Measurements from ENCODE around the gene C6orf52.

C6orf52 gene

GRCh38 chr6:10719296-10719963, 25.0 kb upstream of the C6orf52 start:
- no peak for TF ChIP-seq CTCF (IDR thresholded peaks at IDR 0.05; ENCODE audit: control extremely low read depth, extremely low read depth, low read depth, missing control alignments)
- ChIA-PET POLR2A (interaction anchor here (1.9 kb wide), 1 partner anchor 28 kb away, joined by 8 read pairs; the partner anchor contains the start of gene TMEM14B), CTCF (interaction anchor here (0.9 to 1.2 kb wide), 4 partner anchors 9 to 209 kb away, joined by 3 to 6 read pairs (median 4); no protein-coding TSS in a partner anchor)
- no peak for DNase-seq (ENCODE audit: extremely low spot score)

GRCh38 chr6:10713962-10714361, 19.5 kb upstream of the C6orf52 start:
- ChIA-PET CTCF (interaction anchor here (1.3 kb wide), 1 partner anchor 203 kb away, joined by 4 read pairs; no protein-coding TSS in a partner anchor), POLR2A (no interaction called here)
- no peak for DNase-seq (ENCODE audit: extremely low spot score)
- no peak for TF ChIP-seq CTCF (IDR thresholded peaks at IDR 0.05; ENCODE audit: control extremely low read depth, extremely low read depth, low read depth, missing control alignments)

GRCh38 chr6:10696655-10697054, 2.2 kb upstream of the C6orf52 start:
- no peak for TF ChIP-seq CTCF (IDR thresholded peaks at IDR 0.05; ENCODE audit: control extremely low read depth, extremely low read depth, low read depth, missing control alignments)
- DNase-seq (ENCODE audit: extremely low spot score): no peak
- ChIA-PET CTCF (interaction anchor here (1.6 to 2.7 kb wide), 2 partner anchors 9 to 11 kb away, joined by 4 to 10 read pairs; no protein-coding TSS in a partner anchor), POLR2A (no interaction called here)

GRCh38 chr6:10695086-10695657, 756 bp upstream of the C6orf52 start:
- POLR2A ChIA-PET: interaction anchor here (0.5 to 1.0 kb wide), 7 partner anchors 15 to 184 kb away, joined by 3 to 8 read pairs (median 4); partner anchors contain the start of gene TMEM14C

GRCh38 chr6:10692965-10693538, 1.4 kb downstream of the C6orf52 start:
- CTCF ChIA-PET: no interaction called here
- TF ChIP-seq CTCF (IDR thresholded peaks at IDR 0.05; ENCODE audit: control extremely low read depth, extremely low read depth, low read depth, missing control alignments): no peak
- POLR2A ChIA-PET: no interaction called here
- no peak for DNase-seq (ENCODE audit: extremely low spot score)

More at GRCh38 chr6:10695086-10695657, 756 bp upstream of the C6orf52 start:
- no peak for DNase-seq (ENCODE audit: extremely low spot score)
- CTCF ChIA-PET: interaction anchor here (1.0 to 2.7 kb wide), 3 partner anchors 10 to 184 kb away, joined by 4 to 10 read pairs (median 4); no protein-coding TSS in a partner anchor
- TF ChIP-seq CTCF (IDR thresholded peaks at IDR 0.05; ENCODE audit: control extremely low read depth, extremely low read depth, low read depth, missing control alignments): no peak

- no peak for TF ChIP-seq CTCF (IDR thresholded peaks at IDR 0.05; ENCODE audit: control extremely low read depth, extremely low read depth, low read depth, missing control alignments)
- POLR2A ChIA-PET: no interaction called here
- CTCF ChIA-PET: interaction anchor here (1.6 kb wide), 1 partner anchor 31 kb away, joined by 3 read pairs; no protein-coding TSS in a partner anchor
- DNase-seq (ENCODE audit: extremely low spot score): no peak
These were observed 3.6 kb downstream of the C6orf52 start for GRCh38 chr6:10690651-10691445.
